ENCODE measurements around the gene KDM1B. TPM values are rescaled to one million over a fixed set of nuclear protein-coding genes. Genes with fewer than 3 reads are reported as not detected.

Gene KDM1B
- total and polyA plus RNA-seq, 2 of the 8 experiments (the other 6 are each of a cell fraction or from before 2014, with no cell fraction given): 3.7 to 7.5 TPM

DNA sequence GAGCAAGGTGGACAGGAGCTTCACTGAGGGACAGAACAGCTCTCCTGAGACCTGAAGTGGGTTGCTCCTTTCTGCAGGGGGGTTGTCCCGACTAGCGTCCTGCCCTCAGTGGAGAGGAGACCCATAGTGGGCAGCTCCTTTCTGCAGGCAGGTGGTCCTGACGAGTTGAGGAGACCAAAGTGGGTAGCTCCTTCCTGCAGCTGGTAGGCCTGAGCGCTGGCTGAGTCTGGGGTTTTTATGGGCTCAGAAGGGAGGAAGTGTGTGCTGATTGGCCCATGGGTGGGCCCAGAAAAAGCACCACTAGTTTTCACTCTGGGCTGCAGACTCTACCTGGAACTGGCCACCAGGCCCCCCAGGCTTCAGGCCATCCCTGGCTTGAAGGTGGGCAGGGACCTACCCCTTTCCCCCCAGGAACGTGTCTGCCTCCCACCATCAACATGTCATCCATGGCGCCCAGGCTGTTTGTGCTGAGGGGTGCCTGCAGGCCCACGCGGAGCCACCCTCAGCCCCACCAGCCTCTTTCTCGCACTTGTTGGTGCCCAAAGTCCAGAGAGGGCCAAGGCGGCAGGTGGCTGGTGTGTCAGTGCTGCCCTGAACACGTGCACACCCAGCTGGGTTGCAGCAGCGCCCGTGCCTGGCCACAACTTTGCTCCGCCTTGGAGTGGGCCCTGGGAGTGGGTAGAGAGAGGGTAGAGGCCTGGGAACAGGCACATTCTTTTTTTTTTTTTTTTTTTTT lies 110.7 kb downstream of the KDM1B start (continued):
- TF ChIP-seq EP300 (IDR thresholded peaks at IDR 0.05; ENCODE audit: borderline replicate concordance in 1 of 2, low read depth in 2 of 2, low read length in 2 of 2) (no peak), NRF1 (IDR thresholded peaks at IDR 0.05; ENCODE audit: low read depth, low read length) (no peak), CHD7 (IDR thresholded peaks at IDR 0.05; ENCODE audit: insufficient replicate concordance, low read length) (no peak), SRF (IDR thresholded peaks at IDR 0.05; ENCODE audit: low read depth, low read length) (no peak), TAF7 (optimal IDR thresholded peaks at IDR 0.05; ENCODE audit: borderline replicate concordance, low read depth, low read length) (no peak), MAFK (IDR thresholded peaks at IDR 0.05; ENCODE audit: low read depth, low read length) (no peak), FOSL1 (IDR thresholded peaks at IDR 0.05; ENCODE audit: insufficient read depth, low read depth, low read length) (no peak), CBX5 (IDR thresholded peaks at IDR 0.05; ENCODE audit: low read depth, low read length) (no peak), CTBP2 (IDR thresholded peaks at IDR 0.05; ENCODE audit: borderline replicate concordance, insufficient read depth, insufficient read length, low read length) (no peak), RFX5 (IDR thresholded peaks at IDR 0.05; ENCODE audit: borderline replicate concordance, low read depth, low read length) (no peak)
